Motor neuron (in vitro differentiated cells): ENCODE data around the gene LRMDA. TPM values are rescaled to one million over a fixed set of nuclear protein-coding genes. Genes with fewer than 3 reads are reported as not detected.

Source experiments
- ATAC-seq, 8 experiments: fragments of 200-7000 bp; cut with Tn5 transposase; replicated peaks in 6 of 8; 2 replicates each; pipeline ENCODE4 v1.8.0; 2021; ENCODE audit warnings: mild to moderate bottlenecking in 8 of 8, moderate library complexity in 8 of 8
- H3K27ac ChIP-seq, 2 donors: fragments of 250-450 bp; sonication (Bioruptor Pico); 2 replicates each; pipeline ENCODE4 v1.9.0; 2021; ENCODE audit warnings: antibody characterized with exemption in 2 of 2, mild to moderate bottlenecking in 2 of 2, moderate library complexity in 1 of 2
- H3K4me1 ChIP-seq, 2 donors: fragments of 250-450 bp; sonication (Bioruptor Pico); replicated peaks in 1 of 2; 2 replicates each; pipeline ENCODE4 v1.6.1; 2021; ENCODE audit warnings: antibody characterized with exemption in 2 of 2, mild to moderate bottlenecking in 2 of 2, moderate library complexity in 1 of 2
- H3K4me3 ChIP-seq, 5 donors: fragments of 250-450 bp; sonication (Bioruptor Pico); 2 replicates each; pipeline ENCODE4 v1.9.0; 2021; ENCODE audit warnings: antibody characterized with exemption in 5 of 5, mild to moderate bottlenecking in 5 of 5, moderate library complexity in 4 of 5
- WGBS, 10 experiments: fragments of 450-650 bp; shearing (Covaris generic); methylation state at CpG; one replicate each; pipeline ENCODE4 v1.0.0; 2022; 5-methylcytosine and 5-hydroxymethylcytosine counted together
- in situ Hi-C, 9 experiments: fragments of 400-800 bp; cut with MboI; loops; one replicate each; pipeline ENCODE4 v1.15.0; 2021; ENCODE audit warnings: low sequenced_read_pairs in 9 of 9, low pct_unique_long_range_greater_than_20kb in 2 of 9; ENCODE audit not compliant: unreplicated experiment in 9 of 9
- total RNA-seq, 8 experiments: library from RNA; unstranded; fragments of 300-600 nt; gene quantifications; 2 replicates each; pipeline versions ENCODE4 v1.2.3 to v1.2.4, GENCODE V29; 2022

Gene LRMDA
- total RNA-seq, 8 experiments from 2014 or later = 0.85 to 5.4 (median 2.2) TPM; not detected in 1

- Histone ChIP-seq H3K4me3 (no peak overlapping the region), H3K27ac (no peak overlapping the region), H3K4me1 (peaks cover 14 to 28% of the 10 kb centered on the region in 2 donors)
- ATAC-seq = no peak
- 20 to 100% (median 92%) methylated on average over 1 to 8 of the region's 14 CpGs; no CpG with 5 or more reads in 1 of the 10 experiments for WGBS, 10 experiments
- in situ Hi-C loops = no loop called here
Observed at GRCh38 chr10:76017026-76017732, 585.8 kb downstream of the LRMDA start.

- WGBS, 10 experiments = 13 to 100% (median 82%) methylated on average over 1 to 5 of the region's 6 CpGs; no CpG with 5 or more reads in 2 of the 10 experiments
- no peak for ATAC-seq
- in situ Hi-C loops = no loop called here
- no peak overlapping the region for H3K4me3 ChIP-seq
- peaks cover 9 to 21% of the 10 kb centered on the region in 2 donors for H3K4me1 ChIP-seq
- H3K27ac ChIP-seq = no peak overlapping the region
Observed at GRCh38 chr10:76017733-76018433, 586.5 kb downstream of the LRMDA start.

- Histone ChIP-seq H3K27ac (no peak overlapping the region), H3K4me1 (peaks cover 0 to 12% of the 10 kb centered on the region in 2 donors), H3K4me3 (no peak overlapping the region)
- ATAC-seq = no peak
- in situ Hi-C loops = no loop called here
- 0 to 100% (median 95%) methylated on average over 1 to 2 of the region's 2 CpGs; no CpG with 5 or more reads in 2 of the 10 experiments for WGBS, 10 experiments
Observed at GRCh38 chr10:76020630-76021029, 589.2 kb downstream of the LRMDA start.

- in situ Hi-C loops = no loop called here
- WGBS, 10 experiments = 82 to 100% methylated on average over 1 of the region's 1 CpG; no CpG with 5 or more reads in 8 of the 10 experiments
- H3K4me3 ChIP-seq = no peak overlapping the region
- H3K4me1 ChIP-seq = peaks cover 0 to 12% of the 10 kb centered on the region in 2 donors
- no peak overlapping the region for H3K27ac ChIP-seq
- peak in 3 of 8 experiments; percentile 29 to 64 (median 56) for ATAC-seq
Observed at GRCh38 chr10:76021398-76021797, 590.0 kb downstream of the LRMDA start.

GRCh38 chr10:76022366-76022765 lies 590.9 kb downstream of the LRMDA start:
- in situ Hi-C loops = no loop called here
- 0 to 100% (median 82%) methylated on average over 1 to 2 of the region's 2 CpGs; no CpG with 5 or more reads in 4 of the 10 experiments for WGBS, 10 experiments
- Histone ChIP-seq H3K4me3 (no peak overlapping the region), H3K4me1 (peaks cover 0 to 12% of the 10 kb centered on the region in 2 donors), H3K27ac (no peak overlapping the region)
- ATAC-seq = no peak

- WGBS, 10 experiments = 46 to 85% (median 61%) methylated on average over 3 to 7 of the region's 7 CpGs; no CpG with 5 or more reads in 1 of the 10 experiments
- ATAC-seq = no peak
- Histone ChIP-seq H3K4me3 (no peak overlapping the region), H3K27ac (no peak overlapping the region), H3K4me1 (peaks cover 0 to 12% of the 10 kb centered on the region in 2 donors)
- in situ Hi-C loops = no loop called here
Observed at GRCh38 chr10:76023007-76023406, 591.6 kb downstream of the LRMDA start.

- 49 to 98% (median 83%) methylated on average over 3 to 14 of the region's 15 CpGs for WGBS, 10 experiments
- Histone ChIP-seq H3K27ac (no peak overlapping the region), H3K4me3 (no peak overlapping the region), H3K4me1 (peaks cover 0 to 12% of the 10 kb centered on the region in 2 donors)
- in situ Hi-C loops = loop anchor here in 3 of 9 experiments (25.0 kb wide), 4 partner anchors 288 to 963 kb away; partner anchors contain the start of gene ZNF503 (in 2 of the 3)
- no peak for ATAC-seq
Observed at GRCh38 chr10:76024460-76025123, 593.2 kb downstream of the LRMDA start.

GRCh38 chr10:76025124-76025477 lies 593.7 kb downstream of the LRMDA start:
- peaks cover 0 to 12% of the 10 kb centered on the region in 2 donors for H3K4me1 ChIP-seq
- 20 to 100% (median 87%) methylated on average over 1 to 3 of the region's 3 CpGs for WGBS, 10 experiments
- no peak overlapping the region for H3K4me3 ChIP-seq
- in situ Hi-C loops = loop anchor here in 3 of 9 experiments (25.0 kb wide), 4 partner anchors 287 to 962 kb away; partner anchors contain the start of gene ZNF503 (in 2 of the 3)
- H3K27ac ChIP-seq = no peak overlapping the region
- no peak for ATAC-seq

GRCh38 chr10:76026176-76026771 lies 594.9 kb downstream of the LRMDA start:
- in situ Hi-C loops = loop anchor here in 3 of 9 experiments (25.0 kb wide), 4 partner anchors 286 to 961 kb away; partner anchors contain the start of gene ZNF503 (in 2 of the 3)
- Histone ChIP-seq H3K4me1 (peaks cover 0 to 5% of the 10 kb centered on the region in 2 donors), H3K4me3 (no peak overlapping the region), H3K27ac (no peak overlapping the region)
- ATAC-seq = no peak
- 50 to 100% (median 80%) methylated on average over 1 to 2 of the region's 2 CpGs; no CpG with 5 or more reads in 2 of the 10 experiments for WGBS, 10 experiments

- ATAC-seq = no peak
- Histone ChIP-seq H3K4me3 (no peak overlapping the region), H3K4me1 (peaks cover 0 to 2% of the 10 kb centered on the region in 2 donors), H3K27ac (no peak overlapping the region)
- in situ Hi-C loops = loop anchor here in 3 of 9 experiments (25.0 kb wide), 4 partner anchors 285 to 960 kb away; partner anchors contain the start of gene ZNF503 (in 2 of the 3)
- WGBS, 10 experiments = 80 to 100% (median 100%) methylated on average over 1 of the region's 1 CpG; no CpG with 5 or more reads in 5 of the 10 experiments
Observed at GRCh38 chr10:76026905-76027304, 595.5 kb downstream of the LRMDA start.

- in situ Hi-C loops = loop anchor here in 3 of 9 experiments (25.0 kb wide), 4 partner anchors 283 to 958 kb away; partner anchors contain the start of gene ZNF503 (in 2 of the 3)
- ATAC-seq = no peak
- Histone ChIP-seq H3K27ac (no peak overlapping the region), H3K4me3 (no peak overlapping the region), H3K4me1 (peaks cover 25 to 29% of the 10 kb centered on the region in 2 donors)
- 60 to 100% (median 94%) methylated on average over 1 to 4 of the region's 4 CpGs; no CpG with 5 or more reads in 3 of the 10 experiments for WGBS, 10 experiments
Observed at GRCh38 chr10:76029782-76030181, 598.4 kb downstream of the LRMDA start.

- Histone ChIP-seq H3K4me1 (peaks cover 38 to 39% of the 10 kb centered on the region in 2 donors), H3K27ac (no peak overlapping the region), H3K4me3 (no peak overlapping the region)
- in situ Hi-C loops = loop anchor here in 3 of 9 experiments (25.0 kb wide), 4 partner anchors 281 to 956 kb away; partner anchors contain the start of gene ZNF503 (in 2 of the 3)
- no peak for ATAC-seq
- WGBS, 10 experiments = 50 to 83% (median 60%) methylated on average over 1 to 2 of the region's 2 CpGs; no CpG with 5 or more reads in 5 of the 10 experiments
Observed at GRCh38 chr10:76031099-76031498, 599.7 kb downstream of the LRMDA start.
